Measurements from ENCODE around the gene ARMC10. TPM values are rescaled to one million over a fixed set of nuclear protein-coding genes. Genes with fewer than 3 reads are reported as not detected.

Gene ARMC10
- total and polyA plus RNA-seq, 12 donors = 15.6 to 57.9 (median 44.0) TPM

DNA sequence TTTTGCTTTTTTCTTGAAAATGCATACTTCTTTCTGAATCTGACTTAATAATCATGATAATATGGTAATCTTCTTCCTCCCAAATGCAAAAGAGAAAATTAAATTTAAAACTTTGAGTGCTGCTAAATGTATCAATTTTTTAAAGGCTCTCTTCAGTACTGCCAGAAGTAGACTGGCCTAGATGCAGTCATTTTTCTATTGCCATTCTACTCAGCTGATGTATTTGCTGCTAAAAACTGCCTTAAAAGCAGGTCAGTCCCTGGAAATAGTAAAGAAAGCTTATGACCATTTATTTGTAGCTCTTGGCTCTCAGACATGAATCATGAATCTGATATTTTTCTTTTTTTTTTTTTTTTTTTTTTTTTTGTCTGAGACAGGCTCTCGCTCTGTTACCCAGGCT, 45.4 kb downstream of the ARMC10 start:
- Histone ChIP-seq H3K27me3 (no peaks in the 10 kb centered on the region), H3K9me3 (replicated peaks in 1 of 3) (no peaks in the 10 kb centered on the region), H3K4me3 (no peak overlapping the region), H3K4me1 (replicated peaks in 1 of 2) (peaks cover 0 to 14% of the 10 kb centered on the region in 2 donors), H3K27ac (no peak overlapping the region), H3K36me3 (replicated peaks in 1 of 2) (no peaks in the 10 kb centered on the region)
- no peak for TF ChIP-seq POLR2A (IDR thresholded peaks at IDR 0.05)
- TF ChIP-seq, protein P1, sequence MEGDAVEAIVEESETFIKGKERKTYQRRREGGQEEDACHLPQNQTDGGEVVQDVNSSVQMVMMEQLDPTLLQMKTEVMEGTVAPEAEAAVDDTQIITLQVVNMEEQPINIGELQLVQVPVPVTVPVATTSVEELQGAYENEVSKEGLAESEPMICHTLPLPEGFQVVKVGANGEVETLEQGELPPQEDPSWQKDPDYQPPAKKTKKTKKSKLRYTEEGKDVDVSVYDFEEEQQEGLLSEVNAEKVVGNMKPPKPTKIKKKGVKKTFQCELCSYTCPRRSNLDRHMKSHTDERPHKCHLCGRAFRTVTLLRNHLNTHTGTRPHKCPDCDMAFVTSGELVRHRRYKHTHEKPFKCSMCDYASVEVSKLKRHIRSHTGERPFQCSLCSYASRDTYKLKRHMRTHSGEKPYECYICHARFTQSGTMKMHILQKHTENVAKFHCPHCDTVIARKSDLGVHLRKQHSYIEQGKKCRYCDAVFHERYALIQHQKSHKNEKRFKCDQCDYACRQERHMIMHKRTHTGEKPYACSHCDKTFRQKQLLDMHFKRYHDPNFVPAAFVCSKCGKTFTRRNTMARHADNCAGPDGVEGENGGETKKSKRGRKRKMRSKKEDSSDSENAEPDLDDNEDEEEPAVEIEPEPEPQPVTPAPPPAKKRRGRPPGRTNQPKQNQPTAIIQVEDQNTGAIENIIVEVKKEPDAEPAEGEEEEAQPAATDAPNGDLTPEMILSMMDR (IDR thresholded peaks at IDR 0.05) = no peak
- DNase-seq = no peak
- WGBS, 4 donors = 58 to 65% (median 64%) methylated on average over 1 of the region's 1 CpG
- intact Hi-C loops (cut with DNase I) = no loop called here

DNA sequence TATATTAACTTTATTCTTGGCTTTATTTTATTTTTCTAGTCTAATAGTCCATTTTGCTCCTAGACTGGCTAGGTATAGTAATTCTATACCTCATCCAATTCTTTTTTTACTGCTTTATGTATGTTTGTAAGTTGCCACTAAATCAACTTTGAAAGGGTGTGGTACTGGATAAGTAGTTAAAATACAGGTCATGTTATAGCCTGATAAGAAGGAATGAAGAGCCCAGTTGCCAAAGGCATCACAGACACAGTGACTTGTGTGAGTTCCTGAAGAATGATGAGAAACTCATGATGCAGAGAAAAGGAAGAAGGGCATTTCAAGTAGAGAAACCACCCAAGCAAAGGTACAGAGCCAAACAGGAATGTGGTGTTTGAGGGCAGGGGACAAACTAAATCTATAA, 46.7 kb downstream of the ARMC10 start:
- intact Hi-C loops (cut with DNase I) = no loop called here
- H3K36me3 ChIP-seq (replicated peaks in 1 of 2) = no peaks in the 10 kb centered on the region
- H3K9me3 ChIP-seq (replicated peaks in 1 of 3) = no peaks in the 10 kb centered on the region
- no peak for TF ChIP-seq POLR2A (IDR thresholded peaks at IDR 0.05)
- TF ChIP-seq, protein P1 (IDR thresholded peaks at IDR 0.05) = no peak
- no peaks in the 10 kb centered on the region for H3K27me3 ChIP-seq
- H3K4me3 ChIP-seq = no peak overlapping the region
- DNase-seq = no peak
- H3K27ac ChIP-seq = no peak overlapping the region
- H3K4me1 ChIP-seq (replicated peaks in 1 of 2) = peaks cover 0 to 14% of the 10 kb centered on the region in 2 donors

DNA sequence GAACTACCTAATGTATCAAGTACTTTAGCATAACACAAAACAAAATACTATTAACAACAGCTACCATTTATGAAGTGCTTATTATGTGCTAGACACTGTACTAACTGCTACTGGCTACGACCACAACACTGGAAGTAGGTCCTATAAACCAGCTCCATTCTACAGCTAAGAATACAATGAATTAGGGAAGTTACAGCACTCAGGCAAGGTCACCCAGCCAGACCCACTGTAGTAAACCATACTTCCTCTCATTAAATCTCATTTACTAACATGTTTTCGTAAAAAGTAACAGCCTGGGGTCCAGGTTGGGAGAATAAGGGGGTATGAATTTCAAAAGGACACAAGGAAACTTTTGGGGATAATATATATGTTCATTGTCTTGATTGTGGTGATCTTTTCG, 48.6 kb downstream of the ARMC10 start:
- no peak for DNase-seq
- peaks cover 0 to 12% of the 10 kb centered on the region in 2 donors for H3K4me1 ChIP-seq (replicated peaks in 1 of 2)
- no peaks in the 10 kb centered on the region for H3K27me3 ChIP-seq
- H3K27ac ChIP-seq = no peak overlapping the region
- intact Hi-C loops (cut with DNase I) = no loop called here
- no peak overlapping the region for H3K4me3 ChIP-seq
- TF ChIP-seq, protein P1 (IDR thresholded peaks at IDR 0.05) = no peak
- no peak for TF ChIP-seq POLR2A (IDR thresholded peaks at IDR 0.05)
- no peaks in the 10 kb centered on the region for H3K9me3 ChIP-seq (replicated peaks in 1 of 3)
- WGBS, 4 donors = 58 to 67% (median 61%) methylated on average over 3 of the region's 3 CpGs
- H3K36me3 ChIP-seq (replicated peaks in 1 of 2) = peaks cover 0 to 8% of the 10 kb centered on the region in 2 donors

DNA sequence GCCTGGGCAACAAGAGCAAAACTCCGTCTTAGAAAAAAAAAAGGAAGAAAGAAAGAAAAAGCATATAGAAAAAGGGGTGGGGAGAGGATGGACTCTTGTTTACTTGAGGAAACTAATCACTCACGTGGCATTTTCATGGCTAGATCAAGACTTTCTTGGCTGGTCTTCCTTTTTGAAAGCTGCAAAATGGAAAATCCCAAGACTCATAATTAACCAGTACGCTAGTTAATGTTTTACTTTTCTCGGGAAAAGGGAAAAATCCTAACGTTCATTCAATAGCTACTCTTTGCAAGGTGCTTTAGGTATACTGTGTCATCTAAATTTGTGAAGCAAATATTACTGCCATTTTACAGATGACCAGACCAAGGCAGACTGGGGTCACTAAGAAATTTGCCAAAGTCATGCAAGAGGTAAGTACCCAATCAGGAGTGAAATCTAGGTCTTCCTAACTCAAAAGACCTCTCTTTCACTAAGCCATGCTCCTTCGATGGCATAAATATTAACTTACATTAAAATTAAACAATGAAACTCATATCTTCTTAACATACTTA, 49.6 kb downstream of the ARMC10 start:
- no peaks in the 10 kb centered on the region for H3K27me3 ChIP-seq
- no peak for TF ChIP-seq POLR2A (IDR thresholded peaks at IDR 0.05)
- TF ChIP-seq, protein P1 (IDR thresholded peaks at IDR 0.05) = no peak
- 77 to 83% (median 79%) methylated on average over 6 of the region's 6 CpGs for WGBS, 4 donors
- peaks cover 0 to 9% of the 10 kb centered on the region in 2 donors for H3K36me3 ChIP-seq (replicated peaks in 1 of 2)
- intact Hi-C loops (cut with DNase I) = no loop called here
- H3K4me1 ChIP-seq (replicated peaks in 1 of 2) = peaks cover 0 to 9% of the 10 kb centered on the region in 2 donors
- no peak overlapping the region for H3K4me3 ChIP-seq
- no peak for DNase-seq
- H3K27ac ChIP-seq = no peak overlapping the region
- H3K9me3 ChIP-seq (replicated peaks in 1 of 3) = no peaks in the 10 kb centered on the region

Measured in adrenal gland (tissue), 12 donors.